WTC11 (cell line): ENCODE measurements around the gene P3H3. TPM values are rescaled to one million over a fixed set of nuclear protein-coding genes. Genes with fewer than 3 reads are reported as not detected.

Experiments used
- ATAC-seq: fragments of 200-7000 bp; cut with Tn5 transposase; 2 replicates; pipeline ENCODE4 v1.10.0; 2021; ENCODE audit warnings: mild to moderate bottlenecking, moderate library complexity
- CTCF ChIA-PET: fragments of 300-600 bp; sonication (Branson Sonifier 250); formaldehyde crosslinking; loops from one replicate; lab custom pipeline; 2021; ENCODE audit warnings: antibody characterized with exemption; lab: Charles Lee
- POLR2A ChIA-PET: fragments of 350-600 bp; sonication (Branson Sonifier 250); formaldehyde crosslinking; loops from one replicate; lab custom pipeline; 2021; ENCODE audit warnings: antibody characterized with exemption; lab: Charles Lee
- DNase-seq: peaks from one replicate; pipeline ENCODE4 v3.0.0; 2021; ENCODE audit warnings: low spot score
- H3K27ac Mint-ChIP-seq: 2 replicates; pipeline ENCODE4 v1.8.0; 2021; ENCODE audit warnings: mixed read lengths
- H3K27me3 Mint-ChIP-seq: 2 replicates; pipeline ENCODE4 v1.8.0; 2021; ENCODE audit warnings: low read depth, mild to moderate bottlenecking, moderate library complexity, mixed read lengths
- H3K36me3 Mint-ChIP-seq: 2 replicates; pipeline ENCODE4 v1.8.0; 2021; ENCODE audit warnings: mixed read lengths
- H3K4me1 Mint-ChIP-seq: 2 replicates; pipeline ENCODE4 v1.8.0; 2022; ENCODE audit warnings: mixed read lengths
- H3K4me3 Mint-ChIP-seq: 2 replicates; pipeline ENCODE4 v1.8.0; 2021; ENCODE audit warnings: mild to moderate bottlenecking, moderate library complexity, mixed read lengths
- H3K9me3 Mint-ChIP-seq: 2 replicates; pipeline ENCODE4 v1.8.0; 2021; ENCODE audit warnings: mixed read lengths
- E2F4 ChIP-seq: sonication (generic); formaldehyde crosslinking; IDR thresholded peaks from 2 replicates; pipeline ENCODE4 v1.8.1; 2022; ENCODE audit warnings: low read depth, mild to moderate bottlenecking, moderate library complexity, missing genetic modification reagents, borderline replicate concordance
- ETV6 ChIP-seq: sonication (generic); formaldehyde crosslinking; IDR thresholded peaks from 2 replicates; pipeline ENCODE4 v1.8.1; 2022; ENCODE audit warnings: mild to moderate bottlenecking, missing genetic modification reagents
- FOXK1 ChIP-seq: sonication (generic); formaldehyde crosslinking; IDR thresholded peaks from 2 replicates; pipeline ENCODE4 v1.8.0; 2022; ENCODE audit warnings: mild to moderate bottlenecking, moderate library complexity, missing genetic modification reagents
- GTF2I ChIP-seq: fragments of 250-450 bp; sonication (Bioruptor Pico); conservative IDR thresholded peaks from 2 replicates; pipeline ENCODE4 v1.4.0; 2021; ENCODE audit warnings: mild to moderate bottlenecking
- IRF2 ChIP-seq: sonication (generic); formaldehyde crosslinking; IDR thresholded peaks from 2 replicates; pipeline ENCODE4 v1.8.0; 2022; ENCODE audit warnings: low read depth, missing genetic modification reagents, borderline replicate concordance
- JAZF1 ChIP-seq: fragments of 250-450 bp; sonication (Bioruptor Pico); IDR thresholded peaks from 2 replicates; pipeline ENCODE4 v1.9.0; 2021; ENCODE audit warnings: moderate library complexity, mild to moderate bottlenecking, inconsistent platforms
- MXD4 ChIP-seq: fragments of 250-450 bp; sonication (Bioruptor Pico); IDR thresholded peaks from 2 replicates; pipeline ENCODE4 v1.8.0; 2021; ENCODE audit warnings: mild to moderate bottlenecking, moderate library complexity, borderline replicate concordance
- NFE2L1 ChIP-seq: sonication (generic); formaldehyde crosslinking; IDR thresholded peaks from 2 replicates; pipeline ENCODE4 v1.8.1; 2023; ENCODE audit warnings: missing genetic modification reagents
- NR1H2 ChIP-seq: sonication (generic); formaldehyde crosslinking; IDR thresholded peaks from 2 replicates; pipeline ENCODE4 v1.9.0; 2021; ENCODE audit warnings: mild to moderate bottlenecking, moderate library complexity, missing genetic modification reagents
- RORB ChIP-seq: fragments of 250-450 bp; sonication (Bioruptor Pico); IDR thresholded peaks from 2 replicates; pipeline ENCODE4 v1.9.0; 2021; ENCODE audit warnings: mild to moderate bottlenecking
- SMAD3 ChIP-seq: sonication (generic); formaldehyde crosslinking; IDR thresholded peaks from 2 replicates; pipeline ENCODE4 v1.8.0; 2022; ENCODE audit warnings: missing genetic modification reagents, mild to moderate bottlenecking, borderline replicate concordance
- SMAD4 ChIP-seq: sonication (generic); formaldehyde crosslinking; IDR thresholded peaks from 2 replicates; pipeline ENCODE4 v1.8.0; 2022; ENCODE audit warnings: mild to moderate bottlenecking, missing genetic modification reagents
- TEAD1 ChIP-seq: sonication (generic); formaldehyde crosslinking; IDR thresholded peaks from 2 replicates; pipeline ENCODE4 v1.8.0; 2022; ENCODE audit warnings: mild to moderate bottlenecking, missing genetic modification reagents
- ZBTB21 ChIP-seq: sonication (generic); formaldehyde crosslinking; IDR thresholded peaks from 2 replicates; pipeline ENCODE4 v1.8.1; 2023; ENCODE audit warnings: mild to moderate bottlenecking, missing genetic modification reagents, borderline replicate concordance
- ZBTB43 ChIP-seq: sonication (generic); formaldehyde crosslinking; IDR thresholded peaks from 2 replicates; pipeline ENCODE4 v1.8.1; 2023; ENCODE audit warnings: mild to moderate bottlenecking, missing genetic modification reagents
- ZMAT4 ChIP-seq: fragments of 250-450 bp; sonication (Bioruptor Pico); IDR thresholded peaks from 2 replicates; pipeline ENCODE4 v1.9.0; 2021; ENCODE audit warnings: mild to moderate bottlenecking
- ZNF219 ChIP-seq: sonication (generic); formaldehyde crosslinking; IDR thresholded peaks from 2 replicates; pipeline ENCODE4 v1.8.0; 2023; ENCODE audit warnings: missing genetic modification reagents, mild to moderate bottlenecking, borderline replicate concordance
- ZNF317 ChIP-seq: sonication (generic); formaldehyde crosslinking; IDR thresholded peaks from 2 replicates; pipeline ENCODE4 v1.8.1; 2023; ENCODE audit warnings: low read depth, mild to moderate bottlenecking, moderate library complexity, missing genetic modification reagents, borderline replicate concordance
- ZNF416 ChIP-seq: fragments of 250-450 bp; sonication (Bioruptor Pico); IDR thresholded peaks from 2 replicates; pipeline ENCODE4 v1.9.0; 2021; ENCODE audit warnings: mild to moderate bottlenecking, inconsistent platforms
- total RNA-seq: library from RNA; stranded (reverse); gene quantifications from 3 replicates; pipeline ENCODE4 v1.2.3, GENCODE V29; 2021
- TF ChIP-seq, protein P1 (sequence below): sonication (generic); formaldehyde crosslinking; IDR thresholded peaks from 2 replicates; pipeline ENCODE4 v1.8.1; 2023; ENCODE audit warnings: mild to moderate bottlenecking, missing genetic modification reagents, moderate library complexity
- TF ChIP-seq, protein P2 (sequence below): fragments of 250-450 bp; sonication (Bioruptor Pico); conservative IDR thresholded peaks from 2 replicates; pipeline ENCODE4 v1.9.0; 2021; ENCODE audit warnings: mild to moderate bottlenecking
- TF ChIP-seq, protein P3 (sequence below): sonication (generic); formaldehyde crosslinking; IDR thresholded peaks from 2 replicates; pipeline ENCODE4 v1.8.0; 2023; ENCODE audit warnings: missing genetic modification reagents, mild to moderate bottlenecking, borderline replicate concordance
- TF ChIP-seq, protein P4 (sequence below): sonication (generic); formaldehyde crosslinking; IDR thresholded peaks from 2 replicates; pipeline ENCODE4 v1.8.0; 2022; ENCODE audit warnings: mild to moderate bottlenecking, missing genetic modification reagents

P3H3 gene
- total RNA-seq, 1 experiment from 2014 or later = 50.7 TPM

GRCh38 chr12:6828781-6829535 is 751 bp downstream of the P3H3 start:
- H3K9me3 Mint-ChIP-seq = no peaks in the 10 kb centered on the region
- CTCF ChIA-PET = interaction anchor here (0.5 to 8.9 kb wide), 8 partner anchors 23 to 203 kb away, joined by 3 to 110 read pairs (median 4); partner anchors contain the start of genes COPS7A, LAG3, MLF2 and PTMS
- peak; percentile 72 for DNase-seq
- POLR2A ChIA-PET = interaction anchor here (0.6 to 1.9 kb wide), 6 partner anchors 18 to 378 kb away, joined by 3 to 7 read pairs (median 3); partner anchors contain the start of genes CDCA3 and PTMS
- peak overlapping the region; percentile 94 for H3K27ac Mint-ChIP-seq
- H3K4me1 Mint-ChIP-seq = peaks cover 41% of the 10 kb centered on the region
- H3K4me3 Mint-ChIP-seq = peak overlapping the region; percentile 99
- ATAC-seq = peak; percentile 40
- peaks cover 31% of the 10 kb centered on the region for H3K36me3 Mint-ChIP-seq
- H3K27me3 Mint-ChIP-seq = peaks cover 25% of the 10 kb centered on the region
- TF ChIP-seq GTF2I (CRISPR knock-in tag) (no peak), IRF2 (no peak), NFE2L1 (CRISPR knock-in tag) (peak; percentile 84), SMAD3 (CRISPR knock-in tag) (no peak), TEAD1 (CRISPR knock-in tag) (no peak), MXD4 (CRISPR knock-in tag) (no peak), ZMAT4 (CRISPR knock-in tag) (0 out of 2 replicates have a peak, but pooled peaks have one; percentile 6), ZBTB21 (CRISPR knock-in tag) (no peak), JAZF1 (CRISPR knock-in tag) (no peak), E2F4 (CRISPR knock-in tag) (peak; percentile 61; the same call in 1 of the 2 replicates), RORB (CRISPR knock-in tag) (no peak), ZNF416 (CRISPR knock-in tag) (no peak), SMAD4 (no peak), FOXK1 (CRISPR knock-in tag) (no peak; the same call in 1 of the 2 replicates), ZBTB43 (CRISPR knock-in tag) (peak; percentile 50; the same call in 1 of the 2 replicates), ZNF317 (CRISPR knock-in tag) (no peak), NR1H2 (CRISPR knock-in tag) (no peak), ZNF219 (CRISPR knock-in tag) (no peak), ETV6 (CRISPR knock-in tag) (no peak)
- TF ChIP-seq, protein P1, sequence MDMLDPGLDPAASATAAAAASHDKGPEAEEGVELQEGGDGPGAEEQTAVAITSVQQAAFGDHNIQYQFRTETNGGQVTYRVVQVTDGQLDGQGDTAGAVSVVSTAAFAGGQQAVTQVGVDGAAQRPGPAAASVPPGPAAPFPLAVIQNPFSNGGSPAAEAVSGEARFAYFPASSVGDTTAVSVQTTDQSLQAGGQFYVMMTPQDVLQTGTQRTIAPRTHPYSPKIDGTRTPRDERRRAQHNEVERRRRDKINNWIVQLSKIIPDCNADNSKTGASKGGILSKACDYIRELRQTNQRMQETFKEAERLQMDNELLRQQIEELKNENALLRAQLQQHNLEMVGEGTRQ (CRISPR knock-in tag) = no peak
- TF ChIP-seq, protein P2, sequence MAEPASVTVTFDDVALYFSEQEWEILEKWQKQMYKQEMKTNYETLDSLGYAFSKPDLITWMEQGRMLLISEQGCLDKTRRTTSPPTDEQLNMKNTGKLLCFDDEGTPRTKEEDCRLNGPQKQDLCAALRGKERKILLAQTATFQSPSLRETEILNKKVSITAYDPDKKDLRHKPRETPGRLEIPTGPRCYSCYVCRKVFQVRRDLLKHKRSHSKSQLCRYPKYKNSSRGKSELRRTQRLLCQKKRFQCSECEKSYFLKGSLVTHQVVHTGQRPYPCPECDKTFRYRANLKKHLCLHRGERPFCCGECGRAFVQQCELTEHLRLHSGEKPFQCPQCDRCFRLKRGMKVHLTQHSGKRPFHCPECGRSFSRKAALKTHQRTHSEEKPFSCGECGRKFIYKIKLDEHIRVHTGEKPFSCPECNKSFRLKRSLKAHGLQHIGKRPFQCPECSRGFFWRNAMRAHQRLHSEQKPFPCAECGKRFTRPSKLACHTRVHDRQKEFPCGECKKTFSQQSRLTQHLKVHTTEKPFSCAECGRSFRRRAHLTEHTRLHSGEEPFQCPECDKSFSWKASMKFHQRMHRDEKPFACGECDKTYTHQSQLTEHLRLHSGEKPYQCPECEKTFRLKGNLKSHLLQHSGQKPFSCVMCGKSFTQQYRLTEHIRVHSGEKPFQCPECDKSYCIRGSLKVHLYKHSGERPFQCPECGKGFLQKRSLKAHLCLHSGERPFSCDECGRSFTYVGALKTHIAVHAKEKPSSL (CRISPR knock-in tag) = no peak
- TF ChIP-seq, protein P3, sequence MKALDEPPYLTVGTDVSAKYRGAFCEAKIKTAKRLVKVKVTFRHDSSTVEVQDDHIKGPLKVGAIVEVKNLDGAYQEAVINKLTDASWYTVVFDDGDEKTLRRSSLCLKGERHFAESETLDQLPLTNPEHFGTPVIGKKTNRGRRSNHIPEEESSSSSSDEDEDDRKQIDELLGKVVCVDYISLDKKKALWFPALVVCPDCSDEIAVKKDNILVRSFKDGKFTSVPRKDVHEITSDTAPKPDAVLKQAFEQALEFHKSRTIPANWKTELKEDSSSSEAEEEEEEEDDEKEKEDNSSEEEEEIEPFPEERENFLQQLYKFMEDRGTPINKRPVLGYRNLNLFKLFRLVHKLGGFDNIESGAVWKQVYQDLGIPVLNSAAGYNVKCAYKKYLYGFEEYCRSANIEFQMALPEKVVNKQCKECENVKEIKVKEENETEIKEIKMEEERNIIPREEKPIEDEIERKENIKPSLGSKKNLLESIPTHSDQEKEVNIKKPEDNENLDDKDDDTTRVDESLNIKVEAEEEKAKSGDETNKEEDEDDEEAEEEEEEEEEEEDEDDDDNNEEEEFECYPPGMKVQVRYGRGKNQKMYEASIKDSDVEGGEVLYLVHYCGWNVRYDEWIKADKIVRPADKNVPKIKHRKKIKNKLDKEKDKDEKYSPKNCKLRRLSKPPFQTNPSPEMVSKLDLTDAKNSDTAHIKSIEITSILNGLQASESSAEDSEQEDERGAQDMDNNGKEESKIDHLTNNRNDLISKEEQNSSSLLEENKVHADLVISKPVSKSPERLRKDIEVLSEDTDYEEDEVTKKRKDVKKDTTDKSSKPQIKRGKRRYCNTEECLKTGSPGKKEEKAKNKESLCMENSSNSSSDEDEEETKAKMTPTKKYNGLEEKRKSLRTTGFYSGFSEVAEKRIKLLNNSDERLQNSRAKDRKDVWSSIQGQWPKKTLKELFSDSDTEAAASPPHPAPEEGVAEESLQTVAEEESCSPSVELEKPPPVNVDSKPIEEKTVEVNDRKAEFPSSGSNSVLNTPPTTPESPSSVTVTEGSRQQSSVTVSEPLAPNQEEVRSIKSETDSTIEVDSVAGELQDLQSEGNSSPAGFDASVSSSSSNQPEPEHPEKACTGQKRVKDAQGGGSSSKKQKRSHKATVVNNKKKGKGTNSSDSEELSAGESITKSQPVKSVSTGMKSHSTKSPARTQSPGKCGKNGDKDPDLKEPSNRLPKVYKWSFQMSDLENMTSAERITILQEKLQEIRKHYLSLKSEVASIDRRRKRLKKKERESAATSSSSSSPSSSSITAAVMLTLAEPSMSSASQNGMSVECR (CRISPR knock-in tag) = peak; percentile 59; the same call in 1 of the 2 replicates
- TF ChIP-seq, protein P4, sequence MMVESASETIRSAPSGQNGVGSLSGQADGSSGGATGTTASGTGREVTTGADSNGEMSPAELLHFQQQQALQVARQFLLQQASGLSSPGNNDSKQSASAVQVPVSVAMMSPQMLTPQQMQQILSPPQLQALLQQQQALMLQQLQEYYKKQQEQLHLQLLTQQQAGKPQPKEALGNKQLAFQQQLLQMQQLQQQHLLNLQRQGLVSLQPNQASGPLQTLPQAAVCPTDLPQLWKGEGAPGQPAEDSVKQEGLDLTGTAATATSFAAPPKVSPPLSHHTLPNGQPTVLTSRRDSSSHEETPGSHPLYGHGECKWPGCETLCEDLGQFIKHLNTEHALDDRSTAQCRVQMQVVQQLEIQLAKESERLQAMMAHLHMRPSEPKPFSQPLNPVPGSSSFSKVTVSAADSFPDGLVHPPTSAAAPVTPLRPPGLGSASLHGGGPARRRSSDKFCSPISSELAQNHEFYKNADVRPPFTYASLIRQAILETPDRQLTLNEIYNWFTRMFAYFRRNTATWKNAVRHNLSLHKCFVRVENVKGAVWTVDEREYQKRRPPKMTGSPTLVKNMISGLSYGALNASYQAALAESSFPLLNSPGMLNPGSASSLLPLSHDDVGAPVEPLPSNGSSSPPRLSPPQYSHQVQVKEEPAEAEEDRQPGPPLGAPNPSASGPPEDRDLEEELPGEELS (CRISPR knock-in tag) = no peak
